ENCODE results near the gene TMEFF2.
A peak's percentile ranks its signal among the peaks of the same experiment; 100 is the strongest.

The TMEFF2 gene

GRCh38 chr2:191957996-191958860 lies 236.5 kb downstream of the TMEFF2 start:
- DNase-seq = no peak

- DNase-seq = no peak
Observed at GRCh38 chr2:191954451-191954850, 240.3 kb downstream of the TMEFF2 start.

GRCh38 chr2:191952515-191953270 lies 242.0 kb downstream of the TMEFF2 start:
- no peak for DNase-seq

GRCh38 chr2:191951832-191952231 lies 242.9 kb downstream of the TMEFF2 start:
- no peak for DNase-seq

- no peak for DNase-seq
Observed at GRCh38 chr2:191951376-191951775, 243.4 kb downstream of the TMEFF2 start.

- DNase-seq = no peak
Observed at GRCh38 chr2:191950132-191950874, 244.4 kb downstream of the TMEFF2 start.

- no peak for DNase-seq
Observed at GRCh38 chr2:191947235-191947634, 247.5 kb downstream of the TMEFF2 start.

GRCh38 chr2:191946471-191947182 lies 248.1 kb downstream of the TMEFF2 start:
- DNase-seq = no peak

- DNase-seq = no peak
Observed at GRCh38 chr2:191945623-191946022, 249.1 kb downstream of the TMEFF2 start.

GRCh38 chr2:191942739-191943103 lies 252.0 kb downstream of the TMEFF2 start:
- DNase-seq = no peak

- DNase-seq = no peak
Observed at GRCh38 chr2:191942090-191942738, 252.5 kb downstream of the TMEFF2 start.

- DNase-seq = no peak
Observed at GRCh38 chr2:191941376-191941929, 253.3 kb downstream of the TMEFF2 start.

GRCh38 chr2:191938779-191939178 lies 256.0 kb downstream of the TMEFF2 start:
- no peak for DNase-seq

- DNase-seq = no peak
Observed at GRCh38 chr2:191936882-191937405, 257.8 kb downstream of the TMEFF2 start.

- no peak for DNase-seq
Observed at GRCh38 chr2:191935247-191935646, 259.5 kb downstream of the TMEFF2 start.

- DNase-seq = peak; percentile 2
Observed at GRCh38 chr2:191933307-191934105, 261.2 kb downstream of the TMEFF2 start.

GRCh38 chr2:191932286-191932685 lies 262.4 kb downstream of the TMEFF2 start:
- no peak for DNase-seq

- no peak for DNase-seq
Observed at GRCh38 chr2:191931329-191931728, 263.4 kb downstream of the TMEFF2 start.

GRCh38 chr2:191930205-191930604 lies 264.5 kb downstream of the TMEFF2 start:
- no peak for DNase-seq

GRCh38 chr2:191929288-191929687 lies 265.4 kb downstream of the TMEFF2 start:
- no peak for DNase-seq

- no peak for DNase-seq
Observed at GRCh38 chr2:191927991-191928390, 266.7 kb downstream of the TMEFF2 start.
